Measurements from ENCODE around the gene DCAKD. TPM values are rescaled to one million over a fixed set of nuclear protein-coding genes. Genes with fewer than 3 reads are reported as not detected.
A peak's percentile ranks its signal among the peaks of the same experiment; 100 is the strongest.

Gene DCAKD, protein sequence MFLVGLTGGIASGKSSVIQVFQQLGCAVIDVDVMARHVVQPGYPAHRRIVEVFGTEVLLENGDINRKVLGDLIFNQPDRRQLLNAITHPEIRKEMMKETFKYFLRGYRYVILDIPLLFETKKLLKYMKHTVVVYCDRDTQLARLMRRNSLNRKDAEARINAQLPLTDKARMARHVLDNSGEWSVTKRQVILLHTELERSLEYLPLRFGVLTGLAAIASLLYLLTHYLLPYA
- 38.3 TPM for total RNA-seq

GRCh38 chr17:45051060-45051719 is at the start of gene DCAKD:
Gene DCAKD (minus strand): TSS chr17:45051632. CDS start chr17:45034885, 16,747 bp downstream.
- peak; percentile 93 for DNase-seq (ENCODE audit: low spot score)

DNA sequence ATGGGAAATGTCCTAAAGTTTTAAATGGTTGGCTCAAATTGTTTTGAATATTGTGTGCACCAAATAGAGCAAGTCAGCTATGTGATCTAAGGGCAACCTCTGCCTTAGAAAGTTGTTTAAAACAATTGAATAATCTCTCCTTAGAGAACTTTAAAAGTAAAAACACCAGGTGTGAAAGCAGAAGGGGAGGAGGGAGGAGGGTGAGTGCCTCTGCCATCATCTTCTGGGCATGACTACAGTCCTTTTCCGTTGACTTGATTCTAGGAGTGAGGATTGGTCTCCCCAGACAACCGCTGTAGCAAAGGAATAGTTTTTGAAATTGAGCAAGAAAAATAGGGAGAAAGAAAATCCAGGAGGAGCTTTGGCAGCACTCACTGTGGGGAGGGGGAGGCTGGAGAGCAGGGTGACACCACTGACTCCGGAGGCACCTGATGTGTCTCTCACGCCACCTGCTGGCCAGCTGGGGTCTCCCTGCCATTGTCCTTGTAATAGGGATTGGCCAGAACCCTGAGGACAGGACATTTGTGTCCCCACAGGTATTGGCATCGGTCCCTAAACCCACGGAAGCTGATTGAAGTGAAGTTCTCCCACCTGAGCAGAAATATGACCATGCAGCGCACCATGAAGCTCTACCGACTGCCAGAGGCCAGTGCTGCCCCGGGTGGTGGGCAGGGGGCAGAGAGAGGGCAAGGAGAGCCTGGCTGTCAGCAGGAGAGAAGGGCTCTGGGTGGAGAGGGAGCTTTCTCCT is 47.6 kb upstream of the DCAKD start:
- peak; percentile 82 for DNase-seq (ENCODE audit: low spot score)

- DNase-seq (ENCODE audit: low spot score) = no peak
Measured at GRCh38 chr17:45098081-45098868, 46.8 kb upstream of the DCAKD start.

DNA sequence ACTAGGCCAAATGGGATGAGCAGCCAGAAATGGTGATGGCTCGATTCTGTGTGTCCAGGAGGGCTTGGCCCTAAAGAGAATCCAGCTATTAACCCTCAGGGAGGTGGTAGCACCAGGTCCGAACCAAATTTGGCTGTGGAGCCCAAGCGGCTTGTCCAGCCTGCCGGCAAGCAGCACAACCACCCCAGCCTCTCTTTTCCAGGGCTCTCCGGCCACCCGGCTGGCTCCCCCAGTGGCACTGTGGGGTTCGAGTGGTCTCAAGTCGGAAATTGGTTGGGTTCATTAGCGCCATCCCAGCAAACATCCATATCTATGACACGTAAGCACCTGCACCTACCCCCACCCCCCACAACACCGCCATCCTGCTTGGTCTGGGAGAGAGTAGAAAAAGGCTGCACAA is 45.5 kb upstream of the DCAKD start:
- DNase-seq (ENCODE audit: low spot score) = no peak

DNA sequence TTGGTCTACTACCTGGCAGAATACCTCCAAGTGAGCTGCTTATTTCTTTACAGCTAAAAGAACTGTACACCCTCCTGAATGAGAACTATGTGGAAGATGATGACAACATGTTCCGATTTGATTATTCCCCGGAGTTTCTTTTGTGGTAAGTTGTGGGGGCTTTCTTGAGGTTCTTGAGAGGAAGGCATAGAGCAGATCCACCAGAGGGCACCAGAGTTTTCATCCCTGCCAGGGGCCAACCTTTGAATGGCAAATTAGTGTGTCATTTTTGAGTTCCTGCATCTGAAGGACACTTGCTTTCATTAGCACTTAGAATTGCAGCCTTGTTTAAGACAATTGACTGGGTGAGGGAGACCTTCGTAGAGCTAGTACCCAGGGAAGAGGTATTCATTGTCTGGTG is 44.7 kb upstream of the DCAKD start:
- DNase-seq (ENCODE audit: low spot score) = no peak

GRCh38 chr17:45093444-45094110 is 42.1 kb upstream of the DCAKD start:
- DNase-seq (ENCODE audit: low spot score) = no peak

DNA sequence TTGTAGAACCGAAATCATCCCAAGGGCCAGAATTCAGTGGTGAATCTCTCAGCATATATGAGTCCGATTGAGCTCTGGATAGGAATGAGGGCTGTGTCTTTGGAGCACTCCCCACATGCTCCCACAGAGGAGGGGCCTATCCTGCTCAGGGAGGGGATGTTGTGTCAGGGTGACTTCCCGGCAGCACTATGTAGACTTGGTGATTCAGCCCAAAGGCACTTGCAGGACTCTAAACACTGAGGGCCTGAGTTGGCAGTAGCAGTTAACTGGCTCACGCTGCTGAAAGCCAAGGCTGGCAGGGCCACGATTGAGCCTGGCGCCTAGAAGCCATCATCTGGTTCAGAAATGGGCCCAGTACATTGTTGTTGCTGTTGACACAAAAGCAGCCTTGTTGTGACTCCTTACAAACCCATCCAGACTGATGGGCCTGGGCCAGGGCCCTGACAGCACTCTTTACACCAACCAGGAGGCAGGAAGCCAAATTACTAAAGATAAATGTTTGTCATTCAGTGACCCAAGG is 41.5 kb upstream of the DCAKD start:
- peak; percentile 79 for DNase-seq (ENCODE audit: low spot score)

- no peak for DNase-seq (ENCODE audit: low spot score)
Measured at GRCh38 chr17:45091778-45092425, 40.5 kb upstream of the DCAKD start.

- no peak for DNase-seq (ENCODE audit: low spot score)
Measured at GRCh38 chr17:45090711-45091110, 39.3 kb upstream of the DCAKD start.

GRCh38 chr17:45088741-45089140 is 37.3 kb upstream of the DCAKD start:
- DNase-seq (ENCODE audit: low spot score) = no peak

DNA sequence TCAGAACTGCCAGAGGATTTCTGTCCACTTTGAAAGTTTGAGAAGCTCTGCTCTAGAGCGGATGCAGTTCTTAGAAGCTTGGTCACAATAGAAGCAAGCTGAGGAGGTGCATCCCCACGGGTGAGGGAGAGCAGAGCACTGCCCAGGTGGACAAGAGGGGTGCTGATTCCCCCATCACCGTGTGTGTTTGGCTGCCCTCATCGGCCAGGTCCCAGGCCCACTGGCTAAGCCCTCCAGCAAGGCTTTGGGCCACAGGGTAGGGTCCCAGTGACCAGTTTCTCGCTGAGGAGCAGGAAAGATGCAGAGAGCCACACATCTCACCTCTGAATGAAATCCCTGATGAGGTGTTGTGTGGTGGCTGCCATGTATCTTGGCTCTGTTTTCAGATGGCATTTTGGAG is 36.5 kb upstream of the DCAKD start:
- DNase-seq (ENCODE audit: low spot score) = no peak

- DNase-seq (ENCODE audit: low spot score) = no peak
Measured at GRCh38 chr17:45087504-45087975, 36.1 kb upstream of the DCAKD start.

- no peak for DNase-seq (ENCODE audit: low spot score)
Measured at GRCh38 chr17:45086865-45087503, 35.6 kb upstream of the DCAKD start.

DNA sequence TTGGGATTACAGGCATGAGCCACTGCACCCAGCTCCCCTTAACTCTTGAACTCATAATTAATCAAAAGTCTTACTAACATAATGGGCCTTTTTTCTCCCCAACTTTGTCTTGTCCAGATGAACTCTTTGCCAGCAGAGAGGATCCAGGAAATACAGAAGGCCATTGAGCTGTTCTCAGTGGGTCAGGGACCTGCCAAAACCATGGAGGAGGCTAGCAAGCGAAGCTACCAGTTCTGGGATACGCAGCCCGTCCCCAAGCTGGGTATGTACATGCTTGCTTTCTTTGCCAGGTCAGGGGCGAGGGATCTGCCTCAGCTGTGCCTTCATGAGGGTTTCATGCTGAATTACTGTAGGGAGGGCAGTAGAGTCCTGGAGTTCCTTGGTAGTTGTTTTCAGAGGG is 35.0 kb upstream of the DCAKD start:
- DNase-seq (ENCODE audit: low spot score) = no peak

- no peak for DNase-seq (ENCODE audit: low spot score)
Measured at GRCh38 chr17:45081047-45081703, 29.7 kb upstream of the DCAKD start.

DNA sequence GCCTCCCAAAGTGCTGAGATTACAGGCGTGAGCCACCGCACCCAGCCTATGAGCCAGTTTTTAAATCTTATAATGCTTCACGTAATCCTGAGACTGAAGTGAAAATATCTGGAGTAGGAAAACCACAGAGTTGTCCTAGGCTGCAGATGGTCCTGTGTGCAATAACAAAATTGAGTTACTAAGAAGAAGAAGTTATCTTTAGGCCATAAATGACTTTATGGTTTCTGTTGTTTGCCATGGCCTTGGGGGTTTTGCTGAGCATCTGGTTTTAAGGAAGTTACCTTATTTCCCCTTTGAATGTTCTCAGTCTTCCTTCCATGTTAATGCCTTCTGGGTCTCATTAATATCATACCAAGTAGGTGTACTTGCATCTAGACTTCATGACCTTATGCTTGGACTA is 26.2 kb upstream of the DCAKD start:
- DNase-seq (ENCODE audit: low spot score) = no peak

GRCh38 chr17:45073414-45074070 is 22.1 kb upstream of the DCAKD start:
- DNase-seq (ENCODE audit: low spot score) = peak; percentile 22

DNA sequence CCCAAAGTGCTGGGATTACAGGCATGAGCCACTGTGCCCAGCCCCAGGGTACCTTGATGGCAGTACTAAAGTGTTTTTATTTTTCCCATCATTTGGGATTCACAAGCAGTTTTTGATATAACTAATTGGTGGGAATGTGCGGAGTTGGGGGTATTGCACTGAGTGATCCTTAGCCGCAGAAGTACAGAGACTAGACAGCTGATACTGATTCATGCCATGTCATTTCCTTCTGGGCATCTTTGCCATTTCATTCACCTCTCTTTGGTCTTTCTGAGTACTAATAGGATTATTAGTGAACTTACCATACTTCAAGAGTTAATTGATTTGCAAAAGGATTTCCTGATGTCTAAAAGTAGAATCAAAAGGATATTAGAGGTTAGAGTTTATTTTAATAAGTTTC is 19.4 kb upstream of the DCAKD start:
- no peak for DNase-seq (ENCODE audit: low spot score)

DNA sequence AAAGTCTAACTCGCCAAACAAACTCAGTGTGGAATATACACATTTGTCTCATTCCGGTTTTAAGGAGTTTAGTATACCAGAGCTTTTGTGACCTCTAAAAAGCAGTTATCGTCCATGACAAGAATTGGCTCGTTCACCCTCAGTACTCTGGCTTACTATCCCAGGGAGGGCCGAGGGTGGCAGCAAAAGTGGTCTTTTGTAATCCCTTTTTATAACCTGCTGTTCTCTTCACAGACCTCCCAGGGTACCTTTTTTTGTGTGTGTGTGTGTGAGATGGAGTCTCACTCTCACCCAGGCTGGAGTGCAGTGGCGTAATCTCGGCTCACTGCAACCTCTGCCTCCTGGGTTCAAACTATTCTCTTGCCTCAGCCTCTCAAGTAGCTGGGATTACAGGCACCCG is 18.6 kb upstream of the DCAKD start:
- DNase-seq (ENCODE audit: low spot score) = no peak

All from mucosa of gallbladder (tissue), 1 donor.